ENCODE results near the gene PCSK5. TPM values are rescaled to one million over a fixed set of nuclear protein-coding genes. Genes with fewer than 3 reads are reported as not detected.

PCSK5 gene
- total and polyA plus RNA-seq, 3 experiments from 2014 or later: 1.6 to 1.9 (median 1.8) TPM

DNA sequence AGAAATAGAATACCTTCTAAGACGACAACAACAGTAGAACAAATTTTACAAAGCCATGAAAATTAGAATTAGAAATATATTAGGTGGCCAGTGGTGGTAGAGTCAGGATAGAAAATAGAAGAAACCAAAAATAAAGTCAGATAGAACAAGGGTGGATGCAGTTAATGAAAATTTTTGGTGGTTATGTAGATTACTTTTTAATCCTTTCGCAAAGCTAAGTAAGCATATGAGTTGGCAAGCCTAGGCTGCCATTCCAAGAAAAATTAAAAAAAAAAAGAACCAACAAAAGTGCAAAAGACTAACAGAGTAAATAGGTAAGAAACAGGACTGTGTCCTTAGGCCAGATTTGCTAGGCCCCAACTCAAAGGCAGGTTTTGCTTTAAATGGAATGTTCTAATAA, 56.8 kb downstream of the PCSK5 start:
- ChIA-PET CTCF (no interaction called here), POLR2A (no interaction called here)
- H3K36me3 ChIP-seq (ENCODE audit: insufficient read depth, low read length): no peaks in the 10 kb centered on the region
- no peak overlapping the region for H3K27ac ChIP-seq (ENCODE audit: low read depth, low read length)
- no peaks in the 10 kb centered on the region for H3K9me3 ChIP-seq (ENCODE audit: low read length)
- Mint-ChIP-seq H3K27ac (no peak overlapping the region), H3K36me3 (peaks cover 0 to 16% (median 5%) of the 10 kb centered on the region in 3 donors), H3K4me1 (no peaks in the 10 kb centered on the region), H3K9me3 (peaks cover 0 to 9% (median 5%) of the 10 kb centered on the region in 5 donors), H3K27me3 (no peaks in the 10 kb centered on the region), H3K4me3 (no peak overlapping the region)
- no peak for DNase-seq
- no peaks in the 10 kb centered on the region for H3K4me1 ChIP-seq (ENCODE audit: insufficient read depth, low read length)
- no peaks in the 10 kb centered on the region for H3K27me3 ChIP-seq (ENCODE audit: insufficient read depth, low read length, poor library complexity, severe bottlenecking)
- no peak overlapping the region for H3K4me3 ChIP-seq (ENCODE audit: low read length)

DNA sequence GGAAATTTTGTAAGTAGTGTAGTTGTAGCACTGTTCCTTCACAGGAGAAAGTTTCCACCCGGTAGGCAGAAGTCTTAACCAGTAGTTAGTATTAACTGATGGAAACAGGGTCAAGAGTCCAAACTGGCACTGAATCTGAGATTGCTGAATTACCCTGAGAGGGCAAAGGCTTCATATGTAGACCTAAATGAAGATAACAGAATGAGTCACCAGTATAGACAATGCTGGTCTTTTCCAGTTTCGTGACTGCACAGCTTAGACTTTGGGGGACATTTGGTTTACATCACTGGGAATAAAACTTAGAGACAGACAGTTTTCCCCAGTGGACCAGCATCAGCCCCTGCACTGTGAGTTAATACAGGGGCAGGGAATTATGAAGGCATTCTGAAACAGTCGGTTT, 60.5 kb downstream of the PCSK5 start:
- Mint-ChIP-seq H3K36me3 (peaks cover 0 to 13% (median 5%) of the 10 kb centered on the region in 3 donors), H3K4me1 (peaks cover 0 to 5% (median 0%) of the 10 kb centered on the region in 3 donors), H3K9me3 (peaks cover 0 to 9% (median 5%) of the 10 kb centered on the region in 5 donors), H3K4me3 (no peak overlapping the region), H3K27me3 (no peaks in the 10 kb centered on the region), H3K27ac (no peak overlapping the region)
- Histone ChIP-seq H3K4me3 (ENCODE audit: low read length) (no peak overlapping the region), H3K27me3 (ENCODE audit: insufficient read depth, low read length, poor library complexity, severe bottlenecking) (no peaks in the 10 kb centered on the region), H3K27ac (ENCODE audit: low read depth, low read length) (no peak overlapping the region), H3K36me3 (ENCODE audit: insufficient read depth, low read length) (no peaks in the 10 kb centered on the region), H3K9me3 (ENCODE audit: low read length) (no peaks in the 10 kb centered on the region), H3K4me1 (ENCODE audit: insufficient read depth, low read length) (peaks cover 3% of the 10 kb centered on the region)
- no peak for DNase-seq
- POLR2A ChIA-PET: no interaction called here
- CTCF ChIA-PET: no interaction called here

DNA sequence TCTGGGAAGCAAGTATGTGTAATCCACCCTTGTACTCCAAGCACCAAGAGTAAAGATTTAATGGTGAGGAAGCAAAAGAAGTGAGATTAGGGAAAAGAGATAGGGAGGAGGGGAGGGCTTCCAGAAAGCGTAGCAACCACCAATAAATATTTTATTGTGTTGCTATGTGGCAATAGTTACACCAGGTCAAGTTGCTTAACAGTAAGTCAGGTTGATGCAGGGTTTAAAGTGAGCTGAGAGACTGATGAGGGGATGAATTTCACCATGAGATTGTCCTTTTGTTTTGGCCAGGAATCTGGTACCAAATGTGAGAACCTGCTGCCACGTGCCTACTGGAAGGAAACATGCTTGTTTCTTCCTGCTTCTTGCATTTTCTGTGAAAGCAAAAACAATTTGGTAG, 62.7 kb downstream of the PCSK5 start:
- Histone ChIP-seq H3K36me3 (ENCODE audit: insufficient read depth, low read length) (no peaks in the 10 kb centered on the region), H3K27me3 (ENCODE audit: insufficient read depth, low read length, poor library complexity, severe bottlenecking) (no peaks in the 10 kb centered on the region), H3K27ac (ENCODE audit: low read depth, low read length) (no peak overlapping the region), H3K4me3 (ENCODE audit: low read length) (no peak overlapping the region), H3K4me1 (ENCODE audit: insufficient read depth, low read length) (peaks cover 3% of the 10 kb centered on the region), H3K9me3 (ENCODE audit: low read length) (no peaks in the 10 kb centered on the region)
- Mint-ChIP-seq H3K4me1 (peaks cover 0 to 5% (median 0%) of the 10 kb centered on the region in 3 donors), H3K9me3 (peaks cover 0 to 5% (median 3%) of the 10 kb centered on the region in 5 donors), H3K27me3 (no peaks in the 10 kb centered on the region), H3K4me3 (no peak overlapping the region), H3K27ac (no peak overlapping the region), H3K36me3 (peaks cover 0 to 12% (median 5%) of the 10 kb centered on the region in 3 donors)
- DNase-seq: no peak
- POLR2A ChIA-PET: no interaction called here
- CTCF ChIA-PET: no interaction called here

DNA sequence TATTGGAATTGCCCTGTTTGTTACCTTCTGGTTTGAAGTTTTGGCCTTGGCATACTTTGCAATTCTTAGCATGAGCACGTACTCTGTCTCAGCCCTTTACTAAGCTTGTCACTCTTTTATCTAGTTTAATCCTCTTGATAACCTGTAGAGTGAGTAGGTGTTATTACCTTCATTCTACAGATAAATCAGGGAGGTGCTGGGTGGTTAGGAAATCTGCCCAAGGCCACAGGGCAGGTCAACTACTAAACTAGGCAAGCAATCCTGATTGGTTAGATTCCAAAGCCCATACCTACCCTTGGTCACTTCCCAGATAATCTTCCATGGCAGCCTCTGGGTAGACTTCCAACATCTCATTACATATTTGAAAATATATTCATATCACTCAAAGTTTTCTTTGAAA, 65.7 kb downstream of the PCSK5 start:
- DNase-seq: no peak
- H3K27me3 ChIP-seq (ENCODE audit: insufficient read depth, low read length, poor library complexity, severe bottlenecking): no peaks in the 10 kb centered on the region
- ChIA-PET CTCF (no interaction called here), POLR2A (no interaction called here)
- no peak overlapping the region for H3K27ac ChIP-seq (ENCODE audit: low read depth, low read length)
- H3K9me3 Mint-ChIP-seq: no peaks in the 10 kb centered on the region
- peaks cover 0 to 5% (median 0%) of the 10 kb centered on the region in 3 donors for H3K4me1 Mint-ChIP-seq
- H3K36me3 ChIP-seq (ENCODE audit: insufficient read depth, low read length): no peaks in the 10 kb centered on the region
- no peak overlapping the region for H3K4me3 ChIP-seq (ENCODE audit: low read length)
- no peaks in the 10 kb centered on the region for H3K9me3 ChIP-seq (ENCODE audit: low read length)
- no peaks in the 10 kb centered on the region for H3K27me3 Mint-ChIP-seq
- peaks cover 0 to 2% (median 1%) of the 10 kb centered on the region in 3 donors for H3K36me3 Mint-ChIP-seq
- H3K4me3 Mint-ChIP-seq: no peak overlapping the region
- H3K4me1 ChIP-seq (ENCODE audit: insufficient read depth, low read length): peaks cover 3% of the 10 kb centered on the region
- no peak overlapping the region for H3K27ac Mint-ChIP-seq

DNA sequence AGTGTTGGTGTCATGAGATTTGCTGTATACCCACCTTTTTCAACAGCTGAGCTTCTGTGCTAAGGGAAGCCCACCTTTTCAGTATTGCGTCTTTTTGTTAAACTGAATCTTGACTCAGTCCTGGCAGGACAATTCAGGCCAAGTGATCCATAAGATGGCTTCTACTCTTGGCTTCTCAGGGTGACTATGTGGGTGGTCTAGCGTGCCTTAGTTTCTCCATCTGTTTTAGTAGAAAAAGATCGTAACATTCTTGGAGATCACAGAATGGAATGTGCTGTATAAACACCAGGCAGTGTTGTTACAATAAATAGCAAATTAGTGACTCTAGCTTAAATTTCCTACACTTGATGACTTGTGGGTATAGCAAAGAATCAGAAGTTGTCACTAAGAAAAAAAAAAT, 66.6 kb downstream of the PCSK5 start:
- H3K27ac Mint-ChIP-seq: no peak overlapping the region

DNA sequence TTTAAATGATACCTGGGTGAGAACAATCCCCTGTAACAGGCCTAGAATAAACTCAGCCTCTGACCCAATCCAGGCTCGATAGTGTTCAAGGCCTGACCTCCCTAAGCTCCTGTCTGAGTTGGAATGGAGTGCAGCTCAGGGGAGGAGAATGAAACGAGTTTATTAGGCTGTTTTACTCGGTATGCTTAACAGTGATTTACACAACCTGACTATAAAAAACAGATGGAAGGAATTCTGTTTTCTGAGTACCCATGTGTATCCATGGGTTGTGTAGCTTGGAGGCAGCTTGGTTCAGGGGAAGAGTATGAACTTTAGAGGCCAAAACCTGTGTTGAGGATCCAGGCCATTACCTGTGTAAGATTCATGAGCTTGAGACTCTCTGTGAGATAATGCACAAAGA, 67.8 kb downstream of the PCSK5 start:
- CTCF ChIA-PET: no interaction called here
- DNase-seq: no peak
- Histone ChIP-seq H3K4me3 (ENCODE audit: low read length) (no peak overlapping the region), H3K4me1 (ENCODE audit: insufficient read depth, low read length) (peaks cover 15% of the 10 kb centered on the region), H3K27ac (ENCODE audit: low read depth, low read length) (no peak overlapping the region), H3K36me3 (ENCODE audit: insufficient read depth, low read length) (no peaks in the 10 kb centered on the region), H3K27me3 (ENCODE audit: insufficient read depth, low read length, poor library complexity, severe bottlenecking) (no peaks in the 10 kb centered on the region), H3K9me3 (ENCODE audit: low read length) (no peaks in the 10 kb centered on the region)
- POLR2A ChIA-PET: no interaction called here
- Mint-ChIP-seq H3K27ac (no peak overlapping the region), H3K9me3 (peaks cover 0 to 3% (median 0%) of the 10 kb centered on the region in 5 donors), H3K4me1 (peaks cover 8 to 13% (median 9%) of the 10 kb centered on the region in 3 donors), H3K36me3 (peaks cover 0 to 1% (median 0%) of the 10 kb centered on the region in 3 donors), H3K27me3 (no peaks in the 10 kb centered on the region), H3K4me3 (no peak overlapping the region)

More for the DNA sequence above, 66.6 kb downstream of the PCSK5 start:
- H3K4me3 ChIP-seq (ENCODE audit: low read length): no peak overlapping the region
- peaks cover 0 to 1% (median 0%) of the 10 kb centered on the region in 3 donors for H3K36me3 Mint-ChIP-seq
- H3K27me3 ChIP-seq (ENCODE audit: insufficient read depth, low read length, poor library complexity, severe bottlenecking): no peaks in the 10 kb centered on the region
- no peak for DNase-seq
- ChIA-PET POLR2A (no interaction called here), CTCF (no interaction called here)
- no peaks in the 10 kb centered on the region for H3K36me3 ChIP-seq (ENCODE audit: insufficient read depth, low read length)
- H3K27ac ChIP-seq (ENCODE audit: low read depth, low read length): no peak overlapping the region
- peaks cover 4 to 13% (median 7%) of the 10 kb centered on the region in 3 donors for H3K4me1 Mint-ChIP-seq
- H3K4me3 Mint-ChIP-seq: no peak overlapping the region
- H3K9me3 Mint-ChIP-seq: peaks cover 0 to 3% (median 0%) of the 10 kb centered on the region in 5 donors
- H3K4me1 ChIP-seq (ENCODE audit: insufficient read depth, low read length): peaks cover 9% of the 10 kb centered on the region
- H3K27me3 Mint-ChIP-seq: no peaks in the 10 kb centered on the region
- H3K9me3 ChIP-seq (ENCODE audit: low read length): no peaks in the 10 kb centered on the region

DNA sequence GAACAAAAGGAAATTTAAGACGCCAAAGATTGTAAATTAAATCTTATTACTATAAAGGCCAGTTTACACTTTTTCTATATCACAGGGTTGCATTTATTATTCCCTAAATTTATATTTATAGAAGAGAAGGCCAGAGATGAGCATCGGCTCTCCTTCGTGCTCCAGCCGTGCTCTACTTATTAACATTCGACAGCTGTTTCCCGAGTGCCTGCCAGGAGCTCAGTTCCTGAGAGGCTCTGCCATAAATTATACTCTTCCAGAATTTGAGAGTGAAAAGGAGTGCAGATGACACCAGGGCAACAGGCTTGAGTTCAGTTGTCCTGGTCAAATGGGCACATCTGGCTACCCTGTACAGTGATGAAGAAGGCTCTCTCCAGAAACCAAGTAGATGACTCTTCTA, 70.1 kb downstream of the PCSK5 start:
- CTCF ChIA-PET: no interaction called here
- Mint-ChIP-seq H3K27ac (no peak overlapping the region), H3K9me3 (peaks cover 0 to 3% (median 0%) of the 10 kb centered on the region in 5 donors), H3K4me3 (no peak overlapping the region), H3K36me3 (peaks cover 0 to 1% (median 0%) of the 10 kb centered on the region in 3 donors), H3K4me1 (peaks cover 8 to 13% (median 11%) of the 10 kb centered on the region in 3 donors), H3K27me3 (no peaks in the 10 kb centered on the region)
- no peaks in the 10 kb centered on the region for H3K9me3 ChIP-seq (ENCODE audit: low read length)
- peaks cover 15% of the 10 kb centered on the region for H3K4me1 ChIP-seq (ENCODE audit: insufficient read depth, low read length)
- H3K4me3 ChIP-seq (ENCODE audit: low read length): no peak overlapping the region
- H3K36me3 ChIP-seq (ENCODE audit: insufficient read depth, low read length): no peaks in the 10 kb centered on the region
- no peaks in the 10 kb centered on the region for H3K27me3 ChIP-seq (ENCODE audit: insufficient read depth, low read length, poor library complexity, severe bottlenecking)
- DNase-seq: no peak
- POLR2A ChIA-PET: no interaction called here
- no peak overlapping the region for H3K27ac ChIP-seq (ENCODE audit: low read depth, low read length)

DNA sequence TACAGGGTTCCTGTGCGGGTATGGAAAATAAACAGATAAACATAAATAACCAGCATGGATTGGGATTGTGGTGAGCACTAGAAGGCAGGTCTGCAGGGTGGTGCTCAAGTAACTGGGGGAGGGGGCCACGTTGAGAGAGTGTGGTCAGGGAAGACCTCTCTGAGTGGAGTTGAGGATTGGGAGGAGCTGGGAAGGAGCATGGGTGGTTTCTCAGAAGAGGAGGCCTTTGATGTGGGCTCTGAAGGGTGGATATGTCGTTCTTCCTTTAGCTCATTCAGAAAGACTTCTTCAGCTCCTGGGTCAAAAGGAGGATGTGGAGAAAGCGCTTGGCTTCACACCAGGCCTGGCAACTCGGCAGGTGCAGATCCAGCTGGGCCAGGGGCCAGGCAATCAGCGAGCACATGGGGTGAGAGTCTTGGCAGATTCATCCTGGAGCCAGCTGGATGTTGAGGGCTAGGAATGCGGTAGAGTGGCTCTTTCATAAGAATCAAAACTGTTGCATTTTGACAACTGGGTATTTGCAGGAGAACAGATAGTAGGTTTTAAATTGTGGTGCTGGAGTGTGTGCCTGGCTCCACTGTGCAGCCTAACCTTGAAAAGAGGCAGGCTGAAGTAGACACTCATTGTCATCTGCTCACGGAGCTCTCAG, 71.7 kb downstream of the PCSK5 start:
- Mint-ChIP-seq H3K4me3 (peak overlapping the region in 1 of 7 donors; percentile 8), H3K4me1 (peaks cover 8 to 18% (median 11%) of the 10 kb centered on the region in 3 donors), H3K36me3 (peaks cover 0 to 1% (median 0%) of the 10 kb centered on the region in 3 donors)

More for the DNA sequence above, 71.7 kb downstream of the PCSK5 start:
- DNase-seq: no peak
- ChIA-PET POLR2A (no interaction called here), CTCF (no interaction called here)
- peaks cover 0 to 3% (median 0%) of the 10 kb centered on the region in 5 donors for H3K9me3 Mint-ChIP-seq
- H3K27ac ChIP-seq (ENCODE audit: low read depth, low read length): no peak overlapping the region
- no peak overlapping the region for H3K4me3 ChIP-seq (ENCODE audit: low read length)
- H3K27me3 ChIP-seq (ENCODE audit: insufficient read depth, low read length, poor library complexity, severe bottlenecking): no peaks in the 10 kb centered on the region
- H3K36me3 ChIP-seq (ENCODE audit: insufficient read depth, low read length): no peaks in the 10 kb centered on the region
- H3K4me1 ChIP-seq (ENCODE audit: insufficient read depth, low read length): peaks cover 12% of the 10 kb centered on the region
- H3K9me3 ChIP-seq (ENCODE audit: low read length): no peaks in the 10 kb centered on the region
- H3K27ac Mint-ChIP-seq: no peak overlapping the region
- H3K27me3 Mint-ChIP-seq: no peaks in the 10 kb centered on the region
